H1 (cell line): Measurements from ENCODE around the gene PTP4A1. TPM values are rescaled to one million over a fixed set of nuclear protein-coding genes. Genes with fewer than 3 reads are reported as not detected.

Experiments
- CTCF ChIA-PET: fragments of 300-600 bp; sonication (Branson Sonifier 250); formaldehyde crosslinking; loops from one replicate; lab custom pipeline; 2021; ENCODE audit not compliant: partially characterized antibody; lab: Charles Lee
- POLR2A ChIA-PET: fragments of 300-600 bp; sonication (Branson Sonifier 250); formaldehyde crosslinking; loops from one replicate; lab custom pipeline; 2021; ENCODE audit warnings: inconsistent platforms; ENCODE audit not compliant: partially characterized antibody; lab: Charles Lee
- DNase-seq, 2 experiments: peaks; one replicate each; pipeline versions ENCODE4 v3.0.0 to v3.0.0-alpha.2; 2010 to 2022; ENCODE audit warnings: low spot score in 2 of 2, low read depth in 1 of 2, mixed read lengths in 1 of 2
- FAIRE-seq: peaks from 2 replicates; lab custom pipeline; 2011; peaks lifted over from hg19 to GRCh38; lab: Jason Lieb, UNC
- H2AFZ ChIP-seq: 2 replicates; pipeline ENCODE4 v1.8.1; 2012; ENCODE audit warnings: low read length, inconsistent platforms
- H2AK5ac ChIP-seq: 2 replicates; pipeline ENCODE4 v1.6.1; 2013; ENCODE audit warnings: low read depth, low read length
- H2BK120ac ChIP-seq: replicated peaks from 2 replicates; pipeline ENCODE3; 2013; ENCODE audit warnings: low read depth, low read length, inconsistent platforms
- H2BK12ac ChIP-seq: 2 replicates; pipeline ENCODE4 v1.6.1; 2013; ENCODE audit warnings: low read depth, low read length
- H2BK15ac ChIP-seq: 2 replicates; pipeline ENCODE4 v1.6.1; 2013; ENCODE audit warnings: low read length
- H2BK20ac ChIP-seq: 2 replicates; pipeline ENCODE4 v1.6.1; 2013; ENCODE audit warnings: low read length
- H2BK5ac ChIP-seq: 2 replicates; pipeline ENCODE4 v1.6.1; 2013; ENCODE audit warnings: low read depth, low read length
- H3K14ac ChIP-seq: 2 replicates; pipeline ENCODE4 v1.6.1; 2013; ENCODE audit warnings: inconsistent platforms; ENCODE audit not compliant: insufficient read length
- H3K18ac ChIP-seq: 2 replicates; pipeline ENCODE4 v1.6.1; 2013; ENCODE audit warnings: low read length; ENCODE audit errors: extremely low read depth
- H3K23ac ChIP-seq: 2 replicates; pipeline ENCODE4 v1.6.1; 2013; ENCODE audit warnings: inconsistent platforms; ENCODE audit not compliant: insufficient read length
- H3K23me2 ChIP-seq: 2 replicates; pipeline ENCODE4 v1.6.1; 2013; ENCODE audit warnings: low read depth, low read length
- H3K27ac ChIP-seq: 2 replicates; pipeline ENCODE4 v1.6.1; 2011; ENCODE audit warnings: low read depth, low read length, inconsistent platforms
- H3K27me3 ChIP-seq, 4 experiments: replicated peaks in 1 of 4; 1 replicate in 1 of 4; 2 replicates in 3 of 4; pipeline versions ENCODE4 v1.6.1 to v1.8.1; 2011 to 2013; ENCODE audit warnings: low read length in 3 of 4, mild to moderate bottlenecking in 3 of 4, inconsistent platforms in 2 of 4, mixed read lengths in 2 of 4, moderate library complexity in 1 of 4; ENCODE audit not compliant: control insufficient read depth in 3 of 4, insufficient read depth in 3 of 4; ENCODE audit errors: extremely low read depth in 1 of 4
- H3K36me3 ChIP-seq, 4 experiments: 2 replicates each; pipeline versions ENCODE4 v1.6.1 to v1.8.1; 2011 to 2013; ENCODE audit warnings: mild to moderate bottlenecking in 4 of 4, low read length in 3 of 4, moderate library complexity in 2 of 4, control low read depth in 1 of 4, inconsistent platforms in 1 of 4; ENCODE audit not compliant: insufficient read depth in 4 of 4, control insufficient read depth in 2 of 4
- H3K4ac ChIP-seq: replicated peaks from 2 replicates; pipeline ENCODE3; 2013; ENCODE audit warnings: low read length, low read depth, mixed read lengths, inconsistent platforms; ENCODE audit not compliant: insufficient read length
- H3K4me1 ChIP-seq, 4 experiments: replicated peaks in 1 of 4; 1 replicate in 1 of 4; 2 replicates in 3 of 4; pipeline versions ENCODE4 v1.6.1 to v1.8.1; 2011 to 2013; ENCODE audit warnings: low read length in 3 of 4, inconsistent platforms in 2 of 4, mixed read lengths in 1 of 4; ENCODE audit not compliant: insufficient read depth in 4 of 4, control insufficient read depth in 3 of 4
- H3K4me2 ChIP-seq, 2 experiments: 2 replicates each; pipeline versions ENCODE4 v1.6.1 to v1.8.1; 2011 to 2013; ENCODE audit warnings: low read depth in 2 of 2, low read length in 2 of 2, control low read depth in 1 of 2, inconsistent platforms in 1 of 2, mild to moderate bottlenecking in 1 of 2; ENCODE audit not compliant: insufficient read depth in 1 of 2
- H3K4me3 ChIP-seq, 4 experiments: fragments of 200-600, 300-600 bp in 1 of 4; sonication (generic), shearing (Covaris generic), sonication (Bioruptor Twin) in 1 of 4; 2 replicates each; pipeline versions ENCODE4 v1.5.1 to v1.8.1; 2011 to 2016; ENCODE audit warnings: low read length in 4 of 4, low read depth in 3 of 4, control low read depth in 2 of 4, inconsistent platforms in 2 of 4, mild to moderate bottlenecking in 2 of 4, mixed read lengths in 1 of 4, moderate library complexity in 1 of 4; ENCODE audit not compliant: insufficient read depth in 2 of 4; ENCODE audit errors: extremely low read depth in 1 of 4
- H3K56ac ChIP-seq: replicated peaks from 2 replicates; pipeline ENCODE3; 2013; ENCODE audit warnings: low read depth, mild to moderate bottlenecking, mixed read lengths, low read length, inconsistent platforms; ENCODE audit not compliant: insufficient read length
- H3K79me1 ChIP-seq: 2 replicates; pipeline ENCODE4 v1.6.1; 2013; ENCODE audit warnings: low read depth, low read length, control low read depth
- H3K79me2 ChIP-seq, 2 experiments: 2 replicates each; pipeline versions ENCODE4 v1.6.1 to v1.8.1; 2012 to 2013; ENCODE audit warnings: low read length in 2 of 2, mild to moderate bottlenecking in 2 of 2, inconsistent platforms in 1 of 2; ENCODE audit not compliant: insufficient read depth in 2 of 2, control insufficient read depth in 1 of 2
- H3K9ac ChIP-seq, 4 experiments: replicated peaks in 1 of 4; 1 replicate in 1 of 4; 2 replicates in 3 of 4; pipeline versions ENCODE4 v1.6.1 to v1.8.1; 2011 to 2013; ENCODE audit warnings: low read depth in 3 of 4, low read length in 3 of 4, control low read depth in 2 of 4, mild to moderate bottlenecking in 2 of 4, moderate library complexity in 2 of 4, inconsistent platforms in 1 of 4; ENCODE audit errors: extremely low read depth in 1 of 4
- H3K9me3 ChIP-seq, 2 experiments: 2 replicates each; pipeline versions ENCODE4 v1.6.1 to v1.8.1; 2012 to 2013; ENCODE audit warnings: mild to moderate bottlenecking in 2 of 2, moderate library complexity in 2 of 2, control low read depth in 1 of 2, inconsistent platforms in 1 of 2, low read depth in 1 of 2, low read length in 1 of 2, mixed read lengths in 1 of 2; ENCODE audit not compliant: insufficient read depth in 2 of 2
- H4K20me1 ChIP-seq, 2 experiments: replicated peaks in 1 of 2; 2 replicates each; pipeline versions ENCODE3 to v1.8.1; 2011 to 2013; ENCODE audit warnings: inconsistent platforms in 2 of 2, low read length in 2 of 2, mild to moderate bottlenecking in 1 of 2; ENCODE audit not compliant: insufficient read depth in 2 of 2, control insufficient read depth in 1 of 2
- H4K5ac ChIP-seq: 2 replicates; pipeline ENCODE4 v1.6.1; 2013; ENCODE audit warnings: low read length, low read depth, mixed read lengths, inconsistent platforms; ENCODE audit not compliant: insufficient read length
- H4K8ac ChIP-seq: 2 replicates; pipeline ENCODE4 v1.8.0; 2013; ENCODE audit warnings: mild to moderate bottlenecking, moderate library complexity, low read length, inconsistent platforms; ENCODE audit not compliant: insufficient read depth; ENCODE audit errors: extremely low read depth
- H4K91ac ChIP-seq: replicated peaks from 2 replicates; pipeline ENCODE3; 2013; ENCODE audit warnings: low read length, mixed read lengths, inconsistent platforms; ENCODE audit not compliant: insufficient read length
- USF2 ChIP-seq: IDR thresholded peaks from 2 replicates; pipeline ENCODE4 v1.6.1; 2011; ENCODE audit warnings: low read length, improper control_type of control experiment
- WGBS, 2 experiments: shearing (Covaris generic) in 1 of 2; methylation state at CpG; one replicate each; pipeline versions ENCODE4 v1.1.6 to v1.1.7; 2013 to 2015; ENCODE audit warnings: low lambda C conversion rate in 2 of 2, mixed read lengths in 2 of 2, inconsistent platforms in 1 of 2, low coverage in 1 of 2, missing lambda C conversion rate in 1 of 2; ENCODE audit not compliant: insufficient replicate concordance in 2 of 2, insufficient coverage in 1 of 2, insufficient read length in 1 of 2; ENCODE audit errors: extremely low coverage in 1 of 2, missing lambda C conversion rate in 1 of 2; 5-methylcytosine and 5-hydroxymethylcytosine counted together
- polyA plus RNA-seq, 7 experiments: library from polyadenylated mRNA; depleted of rRNA in 3 of 7; stranded (reverse) in 5 of 7; unstranded in 2 of 7; fragments of >200 nt in 5 of 7; fragments of 200-250 nt in 2 of 7; gene quantifications; 1 replicate in 5 of 7; 2 replicates in 1 of 7; 4 replicates in 1 of 7; pipeline versions ENCODE4 v1.2.1 to v1.2.3, GENCODE V29; 2011 to 2013; ENCODE audit warnings: missing spikeins in 2 of 7, mixed read lengths in 2 of 7
- total RNA-seq: library from RNA; stranded (reverse); fragmentation: NEBNext Ultra II Directional; extraction: Animal tissue kit (Norgen Biotek cat#: 25700); gene quantifications from 2 replicates; pipeline ENCODE4 v1.2.1, GENCODE V29; 2021

Gene PTP4A1
- total and polyA plus RNA-seq, 2 of the 8 experiments (the other 6 are each of a cell fraction or from before 2014, with no cell fraction given): 21.1 to 76.3 TPM

GRCh38 chr6:63527658-63528514 lies 44.4 kb upstream of the PTP4A1 start:
- H3K9me3 ChIP-seq: no peaks in the 10 kb centered on the region
- H4K91ac ChIP-seq: no peak overlapping the region
- H3K56ac ChIP-seq: no peak overlapping the region
- no peak overlapping the region for H3K4me3 ChIP-seq
- no peak overlapping the region for H3K27ac ChIP-seq
- H3K18ac ChIP-seq: no peak overlapping the region
- no peaks in the 10 kb centered on the region for H3K79me1 ChIP-seq
- no peak overlapping the region for H2BK120ac ChIP-seq
- H2AFZ ChIP-seq: 0 out of 2 replicates have a peak overlapping the region, but pooled peaks have one; percentile 20
- FAIRE-seq (no peak), DNase-seq (no peak)
- H3K4me1 ChIP-seq: no peaks in the 10 kb centered on the region
- ChIA-PET CTCF (no interaction called here), POLR2A (no interaction called here)
- no peaks in the 10 kb centered on the region for H3K27me3 ChIP-seq
- no peak overlapping the region for H4K8ac ChIP-seq
- H3K23ac ChIP-seq: no peak overlapping the region
- H2BK5ac ChIP-seq: no peak overlapping the region
- no peak overlapping the region for H2AK5ac ChIP-seq
- no peak overlapping the region for H2BK20ac ChIP-seq
- H2BK12ac ChIP-seq: no peak overlapping the region
- H3K9ac ChIP-seq: no peak overlapping the region
- no peaks in the 10 kb centered on the region for H4K20me1 ChIP-seq
- H3K79me2 ChIP-seq: no peaks in the 10 kb centered on the region
- no peak for TF ChIP-seq USF2
- no peak overlapping the region for H3K14ac ChIP-seq
- H3K4ac ChIP-seq: no peak overlapping the region
- no peak overlapping the region for H4K5ac ChIP-seq
- H3K36me3 ChIP-seq: no peaks in the 10 kb centered on the region
- H3K23me2 ChIP-seq: no peaks in the 10 kb centered on the region
- H2BK15ac ChIP-seq: no peak overlapping the region
- 85% methylated on average over 6 of the region's 6 CpGs; no CpG with 5 or more reads in 1 of the 2 experiments for WGBS, 2 experiments
- H3K4me2 ChIP-seq: no peak overlapping the region
